ENCODE data around the gene INO80E.
"Not testable (repeated sequence)": the region's sequence is repeated elsewhere in the genome, so short reads cannot be mapped to it uniquely, and the experiment has no call there.

- TF ChIP-seq CTCF (IDR thresholded peaks at IDR 0.05; ENCODE audit: extremely low read depth in 1 of 2, insufficient read depth in 1 of 2, low read depth in 1 of 2, low read length in 2 of 2); MYC (IDR thresholded peaks at IDR 0.05; ENCODE audit: low read depth, low read length); JUN (IDR thresholded peaks at IDR 0.05; ENCODE audit: borderline replicate concordance, insufficient read depth, insufficient read length, low read depth): not testable (repeated sequence)
These were observed 36.2 kb upstream of the INO80E start for GRCh38 chr16:29959821-29960220.

Data from endothelial cell of umbilical vein (primary cell).